C4-2B (cell line): ENCODE data around the gene IAH1.

Experiments used
- CTCF ChIP-seq: fragments of 450-650 bp; conservative IDR thresholded peaks from 2 replicates; pipeline ENCODE4 v1.5.1; 2017; ENCODE audit warnings: mild to moderate bottlenecking
- ZFX ChIP-seq: fragments of 450-650 bp; IDR thresholded peaks from 2 replicates; pipeline ENCODE4 v1.6.1; 2017

- TF ChIP-seq CTCF (no peak), ZFX (no peak)
Observed at GRCh38 chr2:9488583-9489547, 14.5 kb downstream of the IAH1 start.
